HG03439 (cell line): ENCODE results near the gene FRG2.
"Not testable (repeated sequence)": the region's sequence is repeated elsewhere in the genome, so short reads cannot be mapped to it uniquely, and the experiment has no call there.

Experiments used
- ATAC-seq: cut with Tn5 transposase; IDR thresholded peaks from one replicate; pipeline ENCODE4 v1.9.1; 2021; ENCODE audit warnings: mild to moderate bottlenecking, moderate library complexity; ENCODE audit not compliant: unreplicated experiment

The FRG2 gene

GRCh38 chr4:190027156-190027555 lies at the start of gene FRG2:
FRG2 (minus strand) TSS chr4:190027256; CDS start chr4:190027204, 52 bp downstream.
- ATAC-seq = not testable (repeated sequence)

GRCh38 chr4:190068351-190068750 lies 41.3 kb upstream of the FRG2 start:
- ATAC-seq = not testable (repeated sequence)

GRCh38 chr4:190064805-190065204 lies 37.7 kb upstream of the FRG2 start:
- not testable (repeated sequence) for ATAC-seq

GRCh38 chr4:190064342-190064741 lies 37.3 kb upstream of the FRG2 start, which contains the start of gene DBET:
DBET (plus strand) TSS chr4:190064502.
- not testable (repeated sequence) for ATAC-seq

- ATAC-seq = not testable (repeated sequence)
These were observed 31.9 kb upstream of the FRG2 start for GRCh38 chr4:190058997-190059396.

GRCh38 chr4:190049378-190050239 lies 22.6 kb upstream of the FRG2 start:
- ATAC-seq = not testable (repeated sequence)

- ATAC-seq = not testable (repeated sequence)
These were observed 20.6 kb upstream of the FRG2 start for GRCh38 chr4:190047627-190048026.

- not testable (repeated sequence) for ATAC-seq
These were observed 13.8 kb upstream of the FRG2 start for GRCh38 chr4:190040873-190041272.

GRCh38 chr4:190037704-190038388 lies 10.8 kb upstream of the FRG2 start:
- not testable (repeated sequence) for ATAC-seq

GRCh38 chr4:190031264-190031663 lies 4.2 kb upstream of the FRG2 start:
- ATAC-seq = not testable (repeated sequence)

GRCh38 chr4:190022614-190023281 lies 4.3 kb downstream of the FRG2 start:
- ATAC-seq = not testable (repeated sequence)

GRCh38 chr4:190021973-190022372 lies 5.1 kb downstream of the FRG2 start:
- ATAC-seq = not testable (repeated sequence)

GRCh38 chr4:190020790-190021717 lies 6.0 kb downstream of the FRG2 start:
- no peak for ATAC-seq

- not testable (repeated sequence) for ATAC-seq
These were observed 7.1 kb downstream of the FRG2 start for GRCh38 chr4:190019859-190020463.

GRCh38 chr4:190019023-190019858 lies 7.8 kb downstream of the FRG2 start:
- no peak for ATAC-seq

GRCh38 chr4:190018201-190018920 lies 8.7 kb downstream of the FRG2 start:
- ATAC-seq = no peak

- no peak for ATAC-seq
These were observed 9.5 kb downstream of the FRG2 start for GRCh38 chr4:190017357-190018200.
